Heart right ventricle (tissue), 16 donors: ENCODE measurements around the gene WWOX. TPM values are rescaled to one million over a fixed set of nuclear protein-coding genes. Genes with fewer than 3 reads are reported as not detected.

ENCODE experiments used
- ATAC-seq, 8 donors: fragments of 200-7000 bp; cut with Tn5 transposase; one replicate each; pipeline ENCODE4 v1.9.1; 2020; ENCODE audit warnings: mild to moderate bottlenecking in 8 of 8, moderate library complexity in 8 of 8, moderate number of reproducible peaks in 1 of 8
- DNase-seq, 2 donors: peaks; one replicate each; pipeline ENCODE4 v3.0.0-alpha.2; 2020
- H3K27ac ChIP-seq, 10 donors: fragments of 200-600 bp; sonication (generic) in 2 of 10; one replicate each; pipeline versions ENCODE4 v1.5.0 to v1.8.0; 2020 to 2022; ENCODE audit warnings: mild to moderate bottlenecking in 3 of 10
- H3K27me3 ChIP-seq, 7 donors: fragments of 200-600 bp; one replicate each; pipeline ENCODE4 v1.8.0; 2021 to 2022; ENCODE audit warnings: mild to moderate bottlenecking in 2 of 7
- H3K36me3 ChIP-seq, 9 donors: fragments of 200-600 bp; sonication (generic) in 1 of 9; one replicate each; pipeline versions ENCODE4 v1.5.0 to v1.8.0; 2020 to 2022; ENCODE audit warnings: mild to moderate bottlenecking in 2 of 9
- H3K4me1 ChIP-seq, 9 donors: fragments of 200-600 bp; sonication (generic) in 1 of 9; one replicate each; pipeline versions ENCODE4 v1.5.0 to v1.8.0; 2020 to 2022; ENCODE audit warnings: mild to moderate bottlenecking in 4 of 9
- H3K4me3 ChIP-seq, 10 donors: fragments of 200-600 bp; sonication (generic) in 2 of 10; one replicate each; pipeline versions ENCODE4 v1.5.0 to v1.8.0; 2020 to 2022; ENCODE audit warnings: mild to moderate bottlenecking in 7 of 10, moderate library complexity in 2 of 10
- H3K9me3 ChIP-seq, 11 donors: fragments of 200-600 bp in 10 of 11; sonication (generic) in 2 of 11; one replicate each; pipeline versions ENCODE4 v1.5.0 to v1.8.0; 2013 to 2022; ENCODE audit warnings: mild to moderate bottlenecking in 2 of 11, control low read depth in 1 of 11, moderate library complexity in 1 of 11
- CTCF ChIP-seq, 9 donors: fragments of 200-600 bp; sonication (generic) in 2 of 9; IDR thresholded peaks; one replicate each; pipeline versions ENCODE4 v1.5.0 to v1.8.0; 2021 to 2022; ENCODE audit warnings: antibody characterized with exemption in 9 of 9, mild to moderate bottlenecking in 5 of 9, moderate library complexity in 1 of 9
- WGBS, 2 donors: extraction: QIAGEN DNeasy Blood & Tissue Kit; methylation state at CpG; one replicate each; pipeline ENCODE4 v1.1.7; 2013; ENCODE audit warnings: inconsistent platforms in 1 of 2; 5-methylcytosine and 5-hydroxymethylcytosine counted together
- intact Hi-C, 10 donors: fragments of 100-400 bp; cut with DNase I; formaldehyde crosslinking; loops; one replicate each; pipeline versions ENCODE4 v1.11.1 to v1.14.2; 2022
- polyA plus RNA-seq, 2 donors: library from polyadenylated mRNA; stranded (reverse); fragments of 200-250 nt; gene quantifications; one replicate each; pipeline ENCODE4 v1.2.3, GENCODE V29; 2013
- total RNA-seq, 10 donors: library from RNA; stranded (reverse); fragmentation: NEBNext Ultra II Directional in 3 of 10; extraction: Animal tissue kit (Norgen Biotek cat#: 25700) in 3 of 10; gene quantifications; one replicate each; pipeline versions ENCODE4 v1.2.1 to v1.2.4, GENCODE V29; 2021 to 2023
- donor health status: Arrhythmogenic right ventricular cardiomyopathy.
- donor health status: ischemic (EF 13 %, LVEDD 7.1; RV severe dilation, severe dysfunction).
- donor health status: healthy with polysubstance abuse.
- donor health status: DM: no; HTN: yes; CAD: no.
- donor health status: DM: no; HTN: no; CAD: no.
- donor health status: ischemic (EF 25% LVEDD 6.9; RV normal size, moderate dysfunction).
- donor health status: ischemic (EF 25% LVEDD 5.7; RV mildly dilated, moderate dysfunction).
- donor health status: healthy.
- donor health status: DM: yes; HTN: yes; CAD: no.
- donor health status: Ischemic cardiomyopathy.
- donor health status: ischemic (EF 35%, LVEDD 5.7; RV mildly dilated, moderate dysfunction).
- donor health status: nonischemic (EF 11% LVEDD 7.7; RV severe dilation, severe dysfunction).
- donor health status: DM: yes; HTN: yes; CAD: no.
- donor health status: PGD.
- donor health status: ischemic (EF 29% LVEDD 5.4; RV normal size, mild dysfunction).
- donor health status: nonischemic (EF 23%, LVEDD 6.1; RV moderate dilation, normal function).

WWOX gene
- total and polyA plus RNA-seq, 12 donors, result 4.9 to 15.0 (median 9.9) TPM

- H3K27me3 ChIP-seq, result peaks cover 0 to 5% (median 0%) of the 10 kb centered on the region in 7 donors
- H3K4me3 ChIP-seq, result no peak overlapping the region
- DNase-seq (no peak), ATAC-seq (no peak)
- no peaks in the 10 kb centered on the region for H3K36me3 ChIP-seq
- 94 to 95% methylated on average over 7 of the region's 7 CpGs for WGBS, 2 donors
- peaks cover 0 to 33% (median 0%) of the 10 kb centered on the region in 9 donors for H3K4me1 ChIP-seq
- TF ChIP-seq CTCF (IDR thresholded peaks at IDR 0.05), result no peak
- intact Hi-C loops, result no loop called here
- H3K9me3 ChIP-seq, result no peaks in the 10 kb centered on the region
- no peak overlapping the region for H3K27ac ChIP-seq
These were observed 998.3 kb downstream of the WWOX start for GRCh38 chr16:79097771-79098170.

GRCh38 chr16:79098907-79099306 is 999.5 kb downstream of the WWOX start:
- no peak for ATAC-seq
- WGBS, 2 donors, result 84 to 92% methylated on average over 3 of the region's 3 CpGs
- TF ChIP-seq CTCF (IDR thresholded peaks at IDR 0.05), result no peak

GRCh38 chr16:79099716-79100115 is 1000.3 kb downstream of the WWOX start:
- intact Hi-C loops, result no loop called here
- H3K27ac ChIP-seq, result no peak overlapping the region
- TF ChIP-seq CTCF (IDR thresholded peaks at IDR 0.05), result no peak
- DNase-seq (no peak), ATAC-seq (no peak)
- no peaks in the 10 kb centered on the region for H3K36me3 ChIP-seq
- no peaks in the 10 kb centered on the region for H3K9me3 ChIP-seq
- peaks cover 0 to 15% (median 0%) of the 10 kb centered on the region in 9 donors for H3K4me1 ChIP-seq
- no peak overlapping the region for H3K4me3 ChIP-seq
- WGBS, 2 donors, result 84 to 88% methylated on average over 2 of the region's 2 CpGs
- peaks cover 0 to 5% (median 0%) of the 10 kb centered on the region in 7 donors for H3K27me3 ChIP-seq

More at GRCh38 chr16:79098907-79099306, 999.5 kb downstream of the WWOX start:
- Histone ChIP-seq H3K36me3 (no peaks in the 10 kb centered on the region), H3K4me1 (peaks cover 0 to 21% (median 0%) of the 10 kb centered on the region in 9 donors), H3K9me3 (no peaks in the 10 kb centered on the region), H3K27me3 (peaks cover 0 to 5% (median 0%) of the 10 kb centered on the region in 7 donors), H3K4me3 (no peak overlapping the region), H3K27ac (no peak overlapping the region)
- DNase-seq, result no peak
- intact Hi-C loops, result no loop called here

- H3K4me3 ChIP-seq, result no peak overlapping the region
- H3K36me3 ChIP-seq, result no peaks in the 10 kb centered on the region
- H3K27ac ChIP-seq, result no peak overlapping the region
- intact Hi-C loops, result no loop called here
- H3K9me3 ChIP-seq, result no peaks in the 10 kb centered on the region
- 78 to 84% methylated on average over 8 of the region's 8 CpGs for WGBS, 2 donors
- H3K27me3 ChIP-seq, result peaks cover 0 to 5% (median 0%) of the 10 kb centered on the region in 7 donors
- ATAC-seq (no peak), DNase-seq (no peak)
- TF ChIP-seq CTCF (IDR thresholded peaks at IDR 0.05), result no peak
- H3K4me1 ChIP-seq, result peaks cover 0 to 15% (median 0%) of the 10 kb centered on the region in 9 donors
These were observed 1001.0 kb downstream of the WWOX start for GRCh38 chr16:79100447-79100846.
